ENCODE results near the gene C4orf54.

Gene C4orf54

GRCh38 chr4:99651811-99652485 lies 5.7 kb downstream of the C4orf54 start:
- no peaks in the 10 kb centered on the region for H3K27me3 ChIP-seq (ENCODE audit: low read depth, low read length)
- H3K36me3 ChIP-seq (ENCODE audit: control insufficient read depth in 1 of 2, insufficient read depth in 2 of 2, low read length in 2 of 2): no peaks in the 10 kb centered on the region
- no peaks in the 10 kb centered on the region for H3K9me3 ChIP-seq (ENCODE audit: control insufficient read depth in 1 of 2, low read length in 2 of 2)
- no peak overlapping the region for H3K27ac ChIP-seq (ENCODE audit: low read length)
- H3K4me3 ChIP-seq (ENCODE audit: low read depth in 1 of 2, low read length in 2 of 2): no peak overlapping the region
- H3K4me1 ChIP-seq (ENCODE audit: control insufficient read depth in 1 of 2, insufficient read depth in 2 of 2, low read length in 2 of 2): no peaks in the 10 kb centered on the region

GRCh38 chr4:99651016-99651769 lies 6.4 kb downstream of the C4orf54 start:
- H3K4me1 ChIP-seq (ENCODE audit: control insufficient read depth in 1 of 2, insufficient read depth in 2 of 2, low read length in 2 of 2): no peaks in the 10 kb centered on the region
- no peak overlapping the region for H3K27ac ChIP-seq (ENCODE audit: low read length)

GRCh38 chr4:99649778-99650177 lies 7.8 kb downstream of the C4orf54 start:
- no peak overlapping the region for H3K27ac ChIP-seq (ENCODE audit: low read length)
- H3K36me3 ChIP-seq (ENCODE audit: control insufficient read depth in 1 of 2, insufficient read depth in 2 of 2, low read length in 2 of 2): no peaks in the 10 kb centered on the region
- H3K27me3 ChIP-seq (ENCODE audit: low read depth, low read length): no peaks in the 10 kb centered on the region
- H3K4me3 ChIP-seq (ENCODE audit: low read depth in 1 of 2, low read length in 2 of 2): no peak overlapping the region
- H3K4me1 ChIP-seq (ENCODE audit: control insufficient read depth in 1 of 2, insufficient read depth in 2 of 2, low read length in 2 of 2): no peaks in the 10 kb centered on the region
- H3K9me3 ChIP-seq (ENCODE audit: control insufficient read depth in 1 of 2, low read length in 2 of 2): no peaks in the 10 kb centered on the region

More at GRCh38 chr4:99651016-99651769, 6.4 kb downstream of the C4orf54 start:
- Histone ChIP-seq H3K36me3 (ENCODE audit: control insufficient read depth in 1 of 2, insufficient read depth in 2 of 2, low read length in 2 of 2) (no peaks in the 10 kb centered on the region), H3K27me3 (ENCODE audit: low read depth, low read length) (no peaks in the 10 kb centered on the region), H3K9me3 (ENCODE audit: control insufficient read depth in 1 of 2, low read length in 2 of 2) (no peaks in the 10 kb centered on the region), H3K4me3 (ENCODE audit: low read depth in 1 of 2, low read length in 2 of 2) (no peak overlapping the region)

- no peaks in the 10 kb centered on the region for H3K36me3 ChIP-seq (ENCODE audit: control insufficient read depth in 1 of 2, insufficient read depth in 2 of 2, low read length in 2 of 2)
- H3K4me3 ChIP-seq (ENCODE audit: low read depth in 1 of 2, low read length in 2 of 2): no peak overlapping the region
- no peak overlapping the region for H3K27ac ChIP-seq (ENCODE audit: low read length)
- H3K27me3 ChIP-seq (ENCODE audit: low read depth, low read length): no peaks in the 10 kb centered on the region
- no peaks in the 10 kb centered on the region for H3K9me3 ChIP-seq (ENCODE audit: control insufficient read depth in 1 of 2, low read length in 2 of 2)
- H3K4me1 ChIP-seq (ENCODE audit: control insufficient read depth in 1 of 2, insufficient read depth in 2 of 2, low read length in 2 of 2): no peaks in the 10 kb centered on the region
These were observed 8.4 kb downstream of the C4orf54 start for GRCh38 chr4:99649208-99649607.

- Histone ChIP-seq H3K36me3 (ENCODE audit: control insufficient read depth in 1 of 2, insufficient read depth in 2 of 2, low read length in 2 of 2) (no peaks in the 10 kb centered on the region), H3K9me3 (ENCODE audit: control insufficient read depth in 1 of 2, low read length in 2 of 2) (no peaks in the 10 kb centered on the region), H3K27ac (ENCODE audit: low read length) (no peak overlapping the region), H3K27me3 (ENCODE audit: low read depth, low read length) (no peaks in the 10 kb centered on the region), H3K4me1 (ENCODE audit: control insufficient read depth in 1 of 2, insufficient read depth in 2 of 2, low read length in 2 of 2) (no peaks in the 10 kb centered on the region), H3K4me3 (ENCODE audit: low read depth in 1 of 2, low read length in 2 of 2) (no peak overlapping the region)
These were observed 9.3 kb downstream of the C4orf54 start for GRCh38 chr4:99648321-99648720.

- Histone ChIP-seq H3K36me3 (ENCODE audit: control insufficient read depth in 1 of 2, insufficient read depth in 2 of 2, low read length in 2 of 2) (no peaks in the 10 kb centered on the region), H3K27me3 (ENCODE audit: low read depth, low read length) (no peaks in the 10 kb centered on the region), H3K27ac (ENCODE audit: low read length) (no peak overlapping the region), H3K4me1 (ENCODE audit: control insufficient read depth in 1 of 2, insufficient read depth in 2 of 2, low read length in 2 of 2) (no peaks in the 10 kb centered on the region), H3K4me3 (ENCODE audit: low read depth in 1 of 2, low read length in 2 of 2) (no peak overlapping the region), H3K9me3 (ENCODE audit: control insufficient read depth in 1 of 2, low read length in 2 of 2) (no peaks in the 10 kb centered on the region)
These were observed 10.6 kb downstream of the C4orf54 start for GRCh38 chr4:99647071-99647470.

- Histone ChIP-seq H3K27ac (ENCODE audit: low read length) (no peak overlapping the region), H3K4me3 (ENCODE audit: low read depth in 1 of 2, low read length in 2 of 2) (no peak overlapping the region), H3K4me1 (ENCODE audit: control insufficient read depth in 1 of 2, insufficient read depth in 2 of 2, low read length in 2 of 2) (no peaks in the 10 kb centered on the region), H3K36me3 (ENCODE audit: control insufficient read depth in 1 of 2, insufficient read depth in 2 of 2, low read length in 2 of 2) (no peaks in the 10 kb centered on the region), H3K27me3 (ENCODE audit: low read depth, low read length) (no peaks in the 10 kb centered on the region), H3K9me3 (ENCODE audit: control insufficient read depth in 1 of 2, low read length in 2 of 2) (no peaks in the 10 kb centered on the region)
These were observed 12.0 kb downstream of the C4orf54 start for GRCh38 chr4:99645638-99646037.

GRCh38 chr4:99645036-99645435 lies 12.6 kb downstream of the C4orf54 start:
- H3K36me3 ChIP-seq (ENCODE audit: control insufficient read depth in 1 of 2, insufficient read depth in 2 of 2, low read length in 2 of 2): no peaks in the 10 kb centered on the region
- H3K27me3 ChIP-seq (ENCODE audit: low read depth, low read length): no peaks in the 10 kb centered on the region
- no peaks in the 10 kb centered on the region for H3K4me1 ChIP-seq (ENCODE audit: control insufficient read depth in 1 of 2, insufficient read depth in 2 of 2, low read length in 2 of 2)
- H3K9me3 ChIP-seq (ENCODE audit: control insufficient read depth in 1 of 2, low read length in 2 of 2): no peaks in the 10 kb centered on the region
- no peak overlapping the region for H3K27ac ChIP-seq (ENCODE audit: low read length)
- no peak overlapping the region for H3K4me3 ChIP-seq (ENCODE audit: low read depth in 1 of 2, low read length in 2 of 2)

GRCh38 chr4:99644453-99644852 lies 13.2 kb downstream of the C4orf54 start:
- H3K27me3 ChIP-seq (ENCODE audit: low read depth, low read length): no peaks in the 10 kb centered on the region
- H3K4me1 ChIP-seq (ENCODE audit: control insufficient read depth in 1 of 2, insufficient read depth in 2 of 2, low read length in 2 of 2): no peaks in the 10 kb centered on the region
- H3K9me3 ChIP-seq (ENCODE audit: control insufficient read depth in 1 of 2, low read length in 2 of 2): no peaks in the 10 kb centered on the region
- H3K27ac ChIP-seq (ENCODE audit: low read length): no peak overlapping the region
- no peak overlapping the region for H3K4me3 ChIP-seq (ENCODE audit: low read depth in 1 of 2, low read length in 2 of 2)
- no peaks in the 10 kb centered on the region for H3K36me3 ChIP-seq (ENCODE audit: control insufficient read depth in 1 of 2, insufficient read depth in 2 of 2, low read length in 2 of 2)

- Histone ChIP-seq H3K36me3 (ENCODE audit: control insufficient read depth in 1 of 2, insufficient read depth in 2 of 2, low read length in 2 of 2) (no peaks in the 10 kb centered on the region), H3K27me3 (ENCODE audit: low read depth, low read length) (no peaks in the 10 kb centered on the region), H3K4me3 (ENCODE audit: low read depth in 1 of 2, low read length in 2 of 2) (no peak overlapping the region), H3K27ac (ENCODE audit: low read length) (no peak overlapping the region), H3K9me3 (ENCODE audit: control insufficient read depth in 1 of 2, low read length in 2 of 2) (no peaks in the 10 kb centered on the region), H3K4me1 (ENCODE audit: control insufficient read depth in 1 of 2, insufficient read depth in 2 of 2, low read length in 2 of 2) (no peaks in the 10 kb centered on the region)
These were observed 14.7 kb downstream of the C4orf54 start for GRCh38 chr4:99642725-99643489.

- Histone ChIP-seq H3K9me3 (ENCODE audit: control insufficient read depth in 1 of 2, low read length in 2 of 2) (no peaks in the 10 kb centered on the region), H3K27me3 (ENCODE audit: low read depth, low read length) (no peaks in the 10 kb centered on the region), H3K27ac (ENCODE audit: low read length) (no peak overlapping the region), H3K36me3 (ENCODE audit: control insufficient read depth in 1 of 2, insufficient read depth in 2 of 2, low read length in 2 of 2) (no peaks in the 10 kb centered on the region), H3K4me3 (ENCODE audit: low read depth in 1 of 2, low read length in 2 of 2) (no peak overlapping the region), H3K4me1 (ENCODE audit: control insufficient read depth in 1 of 2, insufficient read depth in 2 of 2, low read length in 2 of 2) (no peaks in the 10 kb centered on the region)
These were observed 17.0 kb downstream of the C4orf54 start for GRCh38 chr4:99640676-99641075.
